Right cardiac atrium (tissue), 5 donors: ENCODE measurements around the gene TFG. TPM values are rescaled to one million over a fixed set of nuclear protein-coding genes. Genes with fewer than 3 reads are reported as not detected.
A peak's percentile ranks its signal among the peaks of the same experiment; 100 is the strongest.

Experiments
- ATAC-seq, 2 donors: fragments of 200-7000 bp; cut with Tn5 transposase; one replicate each; pipeline versions ENCODE4 v1.8.0 to v1.9.1; 2020; ENCODE audit warnings: moderate library complexity in 2 of 2, mild to moderate bottlenecking in 1 of 2
- DNase-seq, 3 donors: peaks; one replicate each; pipeline ENCODE4 v3.0.0-alpha.2; 2020
- H3K27ac ChIP-seq: one replicate; pipeline ENCODE4 v1.5.1; 2013; ENCODE audit warnings: mild to moderate bottlenecking, low read length, control low read depth, moderate library complexity
- H3K27me3 ChIP-seq: one replicate; pipeline ENCODE4 v1.6.1; 2013; ENCODE audit not compliant: control insufficient read depth, insufficient read depth
- H3K4me1 ChIP-seq: one replicate; pipeline ENCODE4 v1.6.1; 2013; ENCODE audit warnings: low read length; ENCODE audit not compliant: control insufficient read depth, insufficient read depth
- H3K4me3 ChIP-seq: one replicate; pipeline ENCODE4 v1.5.1; 2013; ENCODE audit warnings: low read length, control low read depth
- H3K9me3 ChIP-seq: one replicate; pipeline ENCODE4 v1.6.1; 2013; ENCODE audit warnings: low read length; ENCODE audit not compliant: control insufficient read depth
- WGBS: extraction: QIAGEN DNeasy Blood & Tissue Kit; methylation state at CpG from one replicate; pipeline ENCODE4 v1.1.7; 2013; 5-methylcytosine and 5-hydroxymethylcytosine counted together
- intact Hi-C, 4 donors: fragments of 100-400 bp; cut with DNase I; formaldehyde crosslinking; loops; one replicate each; pipeline versions ENCODE4 v1.11.0 to v1.14.0; 2022 to 2023
- polyA plus RNA-seq: library from polyadenylated mRNA; stranded (reverse); fragments of 200-250 nt; gene quantifications from one replicate; pipeline ENCODE4 v1.2.3, GENCODE V29; 2013
- total RNA-seq, 4 donors: library from RNA; stranded (reverse); fragmentation: NEBNext Ultra II Directional; extraction: Animal tissue kit (Norgen Biotek cat#: 25700); gene quantifications; one replicate each; pipeline ENCODE4 v1.2.1, GENCODE V29; 2021
- donor health status: healthy with polysubstance abuse.
- donor health status: DM: no; HTN: yes; CAD: no.
- donor health status: DM: no; HTN: no; CAD: no.
- donor health status: DM: no; HTN: yes; CAD: no; lungs with severe emphysema.
- donor health status: DM: yes; HTN: yes; CAD: no.

The TFG gene
- total and polyA plus RNA-seq, 5 donors = 81.6 to 98.6 (median 89.0) TPM

DNA sequence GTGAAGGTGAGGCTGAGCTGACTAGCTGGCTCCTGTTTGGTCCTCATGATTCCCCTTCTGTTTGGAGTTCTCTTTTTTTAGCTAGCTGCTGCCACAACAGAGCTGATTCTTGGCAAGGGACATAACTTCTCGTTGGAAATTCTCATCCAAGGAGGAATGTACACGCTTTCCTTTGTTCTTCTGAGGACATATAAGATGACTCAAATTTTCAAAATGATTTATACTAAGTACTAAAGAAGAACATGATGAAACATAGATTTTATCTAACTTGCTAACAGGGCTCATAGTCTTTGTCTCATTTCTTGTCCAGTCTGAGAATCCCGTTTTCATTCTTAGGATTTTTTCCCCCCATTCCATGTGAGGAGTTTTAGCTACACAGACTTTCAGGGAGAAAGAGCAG is 2.9 kb upstream of the TFG start:
- no peak for DNase-seq
- intact Hi-C loops = no loop called here
- H3K4me3 ChIP-seq = no peak overlapping the region
- H3K4me1 ChIP-seq = no peaks in the 10 kb centered on the region
- H3K27me3 ChIP-seq = peaks cover 2% of the 10 kb centered on the region
- 68% methylated on average over 3 of the region's 3 CpGs for WGBS
- ATAC-seq = no peak
- H3K27ac ChIP-seq = no peak overlapping the region
- H3K9me3 ChIP-seq = no peaks in the 10 kb centered on the region

DNA sequence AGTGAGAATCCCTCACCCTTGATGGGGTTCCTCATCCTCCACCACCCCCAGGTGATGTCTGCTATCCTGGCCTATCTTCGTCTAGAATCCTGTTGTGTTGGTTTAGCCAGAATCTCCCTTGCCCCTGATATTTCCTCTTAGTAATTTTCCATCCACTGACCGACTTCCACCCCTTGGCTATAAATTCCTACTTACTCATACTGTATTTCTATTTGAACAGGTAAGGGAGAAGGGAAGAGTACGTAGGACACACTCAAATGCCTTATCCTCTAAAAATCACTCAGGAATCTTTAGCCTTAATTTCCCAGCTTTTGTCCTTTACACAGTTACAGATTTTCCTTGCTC is 678 bp upstream of the TFG start:
- no peak for DNase-seq
- Histone ChIP-seq H3K27ac (peak overlapping the region; percentile 34), H3K9me3 (no peaks in the 10 kb centered on the region), H3K4me1 (no peaks in the 10 kb centered on the region), H3K4me3 (peak overlapping the region; percentile 56), H3K27me3 (peaks cover 2% of the 10 kb centered on the region)
- intact Hi-C loops = no loop called here
- WGBS = 91% methylated on average over 3 of the region's 3 CpGs
- ATAC-seq = no peak

DNA sequence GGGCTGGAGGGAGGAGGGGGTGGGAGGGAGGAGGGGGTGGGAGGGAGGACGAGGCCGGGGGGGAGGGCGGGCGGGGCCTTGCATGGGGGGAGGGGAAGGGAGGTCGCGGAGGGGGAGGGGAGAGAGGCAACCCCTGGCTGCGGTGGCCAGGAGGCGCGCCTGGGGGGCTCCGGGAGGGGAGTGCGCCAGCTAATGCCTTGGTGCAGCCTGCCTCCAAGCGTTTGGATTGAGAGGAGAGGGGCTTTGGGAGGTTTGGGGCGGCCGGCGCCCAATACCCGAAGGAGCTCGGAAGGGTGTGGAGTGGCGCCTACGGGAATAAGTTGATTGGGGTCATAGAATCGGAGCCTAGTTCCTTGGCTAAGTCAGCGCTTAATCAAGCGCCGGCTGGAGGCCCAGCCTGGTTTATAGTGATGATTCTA is 557 bp downstream of the TFG start:
- no peaks in the 10 kb centered on the region for H3K9me3 ChIP-seq
- peak; percentile 39 to 79 (median 77) for DNase-seq
- under 1% methylated on average over 20 of the region's 23 CpGs for WGBS
- H3K27me3 ChIP-seq = peaks cover 2% of the 10 kb centered on the region
- peaks cover 5% of the 10 kb centered on the region for H3K4me1 ChIP-seq
- peak overlapping the region; percentile 80 for H3K4me3 ChIP-seq
- peak; percentile 15 to 59 for ATAC-seq
- H3K27ac ChIP-seq = peak overlapping the region; percentile 94
- intact Hi-C loops = no loop called here

DNA sequence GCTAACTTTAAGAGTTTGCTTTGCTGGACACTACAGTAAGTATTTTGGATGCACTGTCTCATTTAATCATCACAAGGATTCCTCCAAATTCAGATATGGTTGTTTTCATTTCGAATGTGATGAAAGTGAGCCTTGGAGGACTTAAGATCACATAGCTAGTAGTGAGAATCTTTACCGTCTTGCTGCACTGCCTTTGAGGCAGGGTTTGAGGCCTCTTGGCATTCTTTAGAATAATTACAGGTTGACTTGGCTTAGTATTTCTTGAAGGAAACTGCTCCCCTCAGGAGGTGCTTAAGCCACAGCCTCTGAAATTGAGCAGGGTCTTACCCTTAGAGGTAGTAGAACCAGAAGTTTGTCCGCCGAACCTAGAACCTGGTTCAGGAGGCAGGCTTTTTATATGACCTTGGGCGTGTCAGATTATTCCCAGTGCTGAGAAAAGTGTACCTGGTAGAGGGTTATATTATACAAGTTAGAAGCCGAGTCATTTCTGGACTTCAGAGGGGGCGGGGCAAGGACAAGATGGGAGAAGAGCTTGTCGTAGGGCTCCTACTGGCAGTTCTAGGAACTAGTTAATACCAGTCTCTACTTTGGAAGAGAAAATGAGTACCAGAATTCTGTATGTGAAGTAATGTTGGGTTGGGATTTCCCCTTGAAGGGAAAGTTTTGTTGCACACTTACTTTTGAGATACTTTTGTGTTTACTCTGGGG is 1.1 kb downstream of the TFG start:
- WGBS = 29% methylated on average over 8 of the region's 8 CpGs

DNA sequence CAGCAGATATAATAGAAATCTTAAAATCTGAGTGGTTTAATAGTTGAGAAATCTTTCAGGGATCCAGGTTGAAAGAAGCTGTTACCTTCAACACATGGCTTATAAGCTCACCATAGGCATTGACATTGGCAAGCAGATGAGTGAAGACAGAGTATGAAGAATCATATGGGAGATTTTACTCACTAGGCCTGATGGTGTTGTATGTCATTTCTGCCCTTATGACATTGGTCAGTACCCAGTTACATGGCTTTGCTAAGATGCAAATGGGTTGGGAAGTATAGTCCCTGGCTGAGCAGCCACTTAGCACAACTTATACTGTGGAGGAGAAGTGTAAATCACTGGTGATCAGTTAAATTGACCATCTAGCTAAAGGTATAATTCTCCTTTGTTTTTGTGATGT is 5.9 kb downstream of the TFG start:
- Histone ChIP-seq H3K4me1 (peaks cover 9% of the 10 kb centered on the region), H3K27me3 (no peaks in the 10 kb centered on the region), H3K27ac (no peak overlapping the region), H3K9me3 (no peaks in the 10 kb centered on the region), H3K4me3 (no peak overlapping the region)
- intact Hi-C loops = no loop called here
- DNase-seq (no peak), ATAC-seq (no peak)

More for the DNA sequence above, 1.1 kb downstream of the TFG start:
- intact Hi-C loops = no loop called here
- Histone ChIP-seq H3K9me3 (no peaks in the 10 kb centered on the region), H3K4me3 (peak overlapping the region; percentile 80), H3K27me3 (peaks cover 2% of the 10 kb centered on the region), H3K27ac (peak overlapping the region; percentile 81), H3K4me1 (peaks cover 5% of the 10 kb centered on the region)
- ATAC-seq (no peak), DNase-seq (peak in 2 of 3 donors; percentile 37 to 63)

DNA sequence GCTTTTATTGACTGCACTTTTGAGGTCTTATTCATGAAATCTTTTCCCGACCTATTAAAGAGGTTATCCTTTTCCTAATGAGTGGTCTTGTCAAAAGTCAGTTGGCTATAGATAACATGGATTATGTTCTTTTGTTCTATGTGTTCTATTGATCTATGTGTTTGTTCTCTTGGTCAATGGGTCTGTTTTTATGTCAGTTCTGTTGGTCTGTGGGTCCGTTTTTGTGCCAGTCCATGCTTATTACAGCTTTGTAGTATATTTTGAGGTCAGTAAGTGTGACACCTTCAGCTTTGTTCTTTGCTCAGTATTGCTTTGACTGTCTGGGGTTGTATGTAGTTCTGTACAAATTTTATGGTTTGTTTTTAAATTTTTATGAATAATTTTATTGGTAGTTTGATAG is 7.8 kb downstream of the TFG start:
- 78% methylated on average over 2 of the region's 2 CpGs for WGBS
- H3K4me3 ChIP-seq = no peak overlapping the region
- intact Hi-C loops = no loop called here
- no peak for DNase-seq
- ATAC-seq = no peak
- H3K27me3 ChIP-seq = no peaks in the 10 kb centered on the region
- H3K9me3 ChIP-seq = no peaks in the 10 kb centered on the region
- no peak overlapping the region for H3K27ac ChIP-seq
- peaks cover 9% of the 10 kb centered on the region for H3K4me1 ChIP-seq

DNA sequence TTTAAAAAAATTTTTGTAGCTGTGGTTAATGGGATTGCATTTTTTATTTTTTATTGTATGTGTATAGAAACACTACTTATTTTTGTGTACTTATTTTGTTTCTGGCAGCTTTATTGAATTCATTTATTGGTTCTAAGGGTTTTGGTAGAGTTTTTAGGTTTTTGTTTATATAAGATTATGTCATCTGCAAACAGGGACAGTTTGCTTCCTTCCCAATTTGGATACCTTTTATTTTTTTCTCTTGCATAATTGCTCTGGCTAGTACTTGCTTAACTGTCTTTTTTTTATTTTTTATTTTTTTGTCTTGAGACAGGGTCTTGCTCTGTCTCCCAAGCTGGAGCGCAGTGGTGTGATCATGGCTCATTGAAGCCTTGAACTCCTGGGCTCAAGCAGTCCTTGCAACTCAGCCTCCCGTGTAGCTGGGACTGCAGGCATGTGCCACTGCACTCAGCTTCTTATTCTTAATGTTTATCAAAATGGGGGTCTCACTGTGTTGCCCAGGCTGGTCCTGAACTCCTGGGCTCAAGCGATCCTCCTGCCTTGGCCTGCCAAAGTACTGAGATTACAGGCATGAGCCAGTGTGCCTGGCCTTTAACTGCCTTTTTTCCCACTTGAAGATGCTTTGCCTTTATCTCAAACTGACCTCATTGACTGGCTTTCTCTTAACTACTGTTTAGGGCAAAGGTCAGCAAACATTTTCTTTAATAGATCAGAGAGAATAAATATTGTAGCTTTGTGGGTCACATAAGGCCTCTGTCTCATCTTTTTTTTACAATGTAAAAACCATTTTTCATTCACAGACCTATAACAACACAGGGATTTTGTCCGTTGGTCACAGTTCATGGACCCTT is 8.6 kb downstream of the TFG start:
- Histone ChIP-seq H3K4me1 (peaks cover 9% of the 10 kb centered on the region), H3K27me3 (no peaks in the 10 kb centered on the region), H3K27ac (no peak overlapping the region), H3K4me3 (no peak overlapping the region), H3K9me3 (no peaks in the 10 kb centered on the region)
- 88% methylated on average over 4 of the region's 4 CpGs for WGBS
- ATAC-seq (no peak), DNase-seq (no peak)
- intact Hi-C loops = no loop called here

DNA sequence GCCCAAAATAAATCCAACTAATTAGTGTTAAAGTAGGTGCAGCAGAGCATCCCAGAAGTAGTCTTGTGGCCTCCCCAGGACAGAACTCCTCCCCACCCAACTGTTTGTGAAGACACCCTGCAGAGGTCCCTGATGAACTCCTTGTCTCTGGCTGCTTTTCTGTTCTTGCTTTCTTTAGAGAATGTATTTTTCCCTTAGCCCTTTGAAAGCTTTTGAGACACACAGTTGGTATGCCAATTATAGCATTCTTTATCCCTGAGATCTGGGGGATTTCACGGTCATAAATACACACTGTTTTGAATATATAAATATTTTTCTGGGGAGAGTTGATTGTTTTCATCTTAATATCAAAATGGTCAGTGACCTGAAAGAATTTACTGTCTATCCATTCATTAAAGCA is 9.8 kb downstream of the TFG start:
- ATAC-seq (no peak), DNase-seq (no peak)
- intact Hi-C loops = no loop called here
- no peaks in the 10 kb centered on the region for H3K27me3 ChIP-seq
- H3K4me3 ChIP-seq = no peak overlapping the region
- H3K4me1 ChIP-seq = peaks cover 6% of the 10 kb centered on the region
- H3K9me3 ChIP-seq = no peaks in the 10 kb centered on the region
- H3K27ac ChIP-seq = no peak overlapping the region
- 44% methylated on average over 1 of the region's 1 CpG for WGBS

DNA sequence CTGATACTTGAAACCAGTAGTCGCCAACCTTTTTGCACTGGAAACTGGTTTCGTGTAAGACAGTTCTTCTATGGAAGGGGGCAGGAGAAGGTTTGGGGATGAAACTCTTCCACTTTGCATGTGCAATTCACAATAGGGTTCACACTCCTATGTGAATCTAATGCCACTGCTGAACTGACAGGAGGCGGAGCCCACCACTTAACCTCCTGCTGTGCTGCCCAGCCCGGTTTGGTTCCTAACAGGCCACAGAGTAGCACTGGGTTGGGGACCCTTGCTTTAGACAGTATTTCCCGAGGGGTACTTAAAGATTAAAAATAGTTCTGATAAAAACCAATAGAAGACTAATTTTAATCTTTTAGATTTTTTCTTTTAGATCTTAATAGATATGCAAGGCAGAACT is 11.1 kb downstream of the TFG start:
- no peak overlapping the region for H3K4me3 ChIP-seq
- no peak overlapping the region for H3K27ac ChIP-seq
- no peak for ATAC-seq
- H3K9me3 ChIP-seq = no peaks in the 10 kb centered on the region
- no peaks in the 10 kb centered on the region for H3K27me3 ChIP-seq
- no peak for DNase-seq
- H3K4me1 ChIP-seq = peaks cover 5% of the 10 kb centered on the region
- intact Hi-C loops = no loop called here
- 73% methylated on average over 5 of the region's 5 CpGs for WGBS

DNA sequence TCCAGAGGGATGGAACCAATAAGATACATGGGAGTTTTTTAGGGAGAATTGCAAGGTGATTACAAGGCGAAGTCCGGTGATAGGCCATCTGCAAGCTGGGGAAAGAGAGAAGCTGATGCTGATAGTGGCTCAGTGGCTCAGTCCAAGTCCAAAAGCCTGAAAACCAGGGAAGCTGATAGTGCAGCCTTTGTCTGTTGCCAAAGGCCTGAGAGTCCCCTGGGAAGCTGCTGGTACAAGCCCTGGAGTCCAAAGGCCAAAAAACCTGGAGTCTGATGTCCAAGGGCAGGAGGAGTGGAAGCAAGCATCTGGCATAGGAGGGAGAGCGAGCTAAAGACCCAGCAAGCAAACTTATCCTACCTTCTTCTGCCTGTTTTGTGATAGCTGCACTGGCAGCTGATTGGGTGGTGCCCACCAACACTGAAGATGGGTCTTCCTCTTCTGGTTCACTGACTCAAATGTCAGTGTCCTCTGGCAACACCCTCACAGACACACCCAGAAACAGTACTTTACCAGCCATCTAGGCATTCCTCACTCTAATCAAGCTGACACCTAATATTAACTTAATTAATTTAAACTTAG is 16.7 kb downstream of the TFG start:
- 87% methylated on average over 3 of the region's 3 CpGs for WGBS
- H3K9me3 ChIP-seq = no peaks in the 10 kb centered on the region
- no peak for DNase-seq
- intact Hi-C loops = no loop called here
- H3K27me3 ChIP-seq = no peaks in the 10 kb centered on the region
- no peak for ATAC-seq
- no peaks in the 10 kb centered on the region for H3K4me1 ChIP-seq
- H3K27ac ChIP-seq = no peak overlapping the region
- H3K4me3 ChIP-seq = no peak overlapping the region

DNA sequence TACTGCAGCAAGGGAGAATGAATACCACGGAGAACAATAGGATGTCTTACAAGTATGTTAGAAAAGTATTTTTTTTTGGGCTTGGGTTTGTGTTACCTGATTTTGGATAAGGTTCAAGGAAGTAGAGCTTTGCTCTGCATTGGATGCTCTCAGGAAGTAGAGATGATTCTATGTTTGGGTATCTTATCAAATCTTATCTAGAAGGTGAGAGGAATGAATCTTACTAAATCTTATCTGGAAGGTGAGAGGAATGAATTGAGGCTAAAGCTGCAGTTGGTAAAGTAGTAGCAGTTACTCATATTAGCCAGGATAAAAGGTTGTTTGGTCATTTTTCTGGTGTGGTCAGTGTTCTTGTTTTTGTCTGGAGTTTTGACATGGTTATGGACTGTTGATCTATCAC is 17.4 kb downstream of the TFG start:
- ATAC-seq (no peak), DNase-seq (no peak)
- WGBS = 89% methylated on average over 1 of the region's 1 CpG
- intact Hi-C loops = no loop called here
- Histone ChIP-seq H3K27me3 (no peaks in the 10 kb centered on the region), H3K4me1 (no peaks in the 10 kb centered on the region), H3K27ac (no peak overlapping the region), H3K9me3 (no peaks in the 10 kb centered on the region), H3K4me3 (no peak overlapping the region)
